Stomach (tissue), 4 donors: ENCODE measurements around the gene NUDT1.

Experiments
- CTCF ChIP-seq, 7 experiments: fragments of 450-650 bp in 4 of 7; fragments of 200-600 bp in 3 of 7; sonication (generic) in 3 of 7; IDR thresholded peaks; one replicate each; pipeline ENCODE4 v1.5.1; 2016 to 2019; ENCODE audit warnings: antibody characterized with exemption in 7 of 7, control low read depth in 2 of 7, mild to moderate bottlenecking in 1 of 7
- POLR2A ChIP-seq, 4 donors: fragments of 450-650 bp; IDR thresholded peaks; one replicate each; pipeline ENCODE4 v1.6.1; 2016; ENCODE audit warnings: antibody characterized with exemption in 4 of 4, control low read depth in 2 of 4, mild to moderate bottlenecking in 1 of 4, moderate library complexity in 1 of 4

- no peak for TF ChIP-seq CTCF (IDR thresholded peaks at IDR 0.05)
- TF ChIP-seq POLR2A (IDR thresholded peaks at IDR 0.05), result no peak
Observed at GRCh38 chr7:2211259-2211880, 30.7 kb upstream of the NUDT1 start.
